ENCODE results near the gene SMYD3. TPM values are rescaled to one million over a fixed set of nuclear protein-coding genes. Genes with fewer than 3 reads are reported as not detected.

The SMYD3 gene
- total RNA-seq, 1 donor from 2014 or later, result 35.4 TPM

- TF ChIP-seq CTCF (IDR thresholded peaks at IDR 0.05; ENCODE audit: unreplicated experiment), result no peak
- no peaks in the 10 kb centered on the region for H3K36me3 Mint-ChIP-seq (ENCODE audit: low read depth, unreplicated experiment)
- no peak overlapping the region for H3K27ac Mint-ChIP-seq (ENCODE audit: unreplicated experiment)
- no peak for DNase-seq (ENCODE audit: low spot score)
- no peaks in the 10 kb centered on the region for H3K27me3 Mint-ChIP-seq (ENCODE audit: unreplicated experiment)
- H3K4me1 Mint-ChIP-seq (ENCODE audit: unreplicated experiment), result peaks cover 9% of the 10 kb centered on the region
- no peaks in the 10 kb centered on the region for H3K9me3 Mint-ChIP-seq (ENCODE audit: unreplicated experiment)
- no peak overlapping the region for H3K4me3 Mint-ChIP-seq (ENCODE audit: unreplicated experiment)
Observed at GRCh38 chr1:246218686-246219085, 288.4 kb downstream of the SMYD3 start.

GRCh38 chr1:246216906-246217305 is 290.2 kb downstream of the SMYD3 start:
- DNase-seq (ENCODE audit: low spot score), result no peak
- Mint-ChIP-seq H3K9me3 (ENCODE audit: unreplicated experiment) (no peaks in the 10 kb centered on the region), H3K4me3 (ENCODE audit: unreplicated experiment) (no peak overlapping the region), H3K27ac (ENCODE audit: unreplicated experiment) (no peak overlapping the region), H3K27me3 (ENCODE audit: unreplicated experiment) (no peaks in the 10 kb centered on the region), H3K4me1 (ENCODE audit: unreplicated experiment) (peaks cover 7% of the 10 kb centered on the region), H3K36me3 (ENCODE audit: low read depth, unreplicated experiment) (no peaks in the 10 kb centered on the region)
- TF ChIP-seq CTCF (IDR thresholded peaks at IDR 0.05; ENCODE audit: unreplicated experiment), result no peak

- H3K9me3 Mint-ChIP-seq (ENCODE audit: unreplicated experiment), result no peaks in the 10 kb centered on the region
- H3K27me3 Mint-ChIP-seq (ENCODE audit: unreplicated experiment), result no peaks in the 10 kb centered on the region
- no peak for DNase-seq (ENCODE audit: low spot score)
- no peaks in the 10 kb centered on the region for H3K36me3 Mint-ChIP-seq (ENCODE audit: low read depth, unreplicated experiment)
- H3K27ac Mint-ChIP-seq (ENCODE audit: unreplicated experiment), result no peak overlapping the region
- H3K4me3 Mint-ChIP-seq (ENCODE audit: unreplicated experiment), result no peak overlapping the region
- H3K4me1 Mint-ChIP-seq (ENCODE audit: unreplicated experiment), result peaks cover 7% of the 10 kb centered on the region
- no peak for TF ChIP-seq CTCF (IDR thresholded peaks at IDR 0.05; ENCODE audit: unreplicated experiment)
Observed at GRCh38 chr1:246215510-246215903, 291.6 kb downstream of the SMYD3 start.

- H3K4me1 Mint-ChIP-seq (ENCODE audit: unreplicated experiment), result peaks cover 7% of the 10 kb centered on the region
- no peak for TF ChIP-seq CTCF (IDR thresholded peaks at IDR 0.05; ENCODE audit: unreplicated experiment)
- H3K27ac Mint-ChIP-seq (ENCODE audit: unreplicated experiment), result no peak overlapping the region
- H3K36me3 Mint-ChIP-seq (ENCODE audit: low read depth, unreplicated experiment), result no peaks in the 10 kb centered on the region
- DNase-seq (ENCODE audit: low spot score), result no peak
- H3K27me3 Mint-ChIP-seq (ENCODE audit: unreplicated experiment), result no peaks in the 10 kb centered on the region
- H3K4me3 Mint-ChIP-seq (ENCODE audit: unreplicated experiment), result no peak overlapping the region
- no peaks in the 10 kb centered on the region for H3K9me3 Mint-ChIP-seq (ENCODE audit: unreplicated experiment)
Observed at GRCh38 chr1:246214708-246215509, 292.2 kb downstream of the SMYD3 start.

GRCh38 chr1:246213947-246214346 is 293.1 kb downstream of the SMYD3 start:
- H3K4me1 Mint-ChIP-seq (ENCODE audit: unreplicated experiment), result peaks cover 4% of the 10 kb centered on the region
- H3K9me3 Mint-ChIP-seq (ENCODE audit: unreplicated experiment), result no peaks in the 10 kb centered on the region
- no peak for TF ChIP-seq CTCF (IDR thresholded peaks at IDR 0.05; ENCODE audit: unreplicated experiment)
- DNase-seq (ENCODE audit: low spot score), result no peak
- no peaks in the 10 kb centered on the region for H3K36me3 Mint-ChIP-seq (ENCODE audit: low read depth, unreplicated experiment)
- no peaks in the 10 kb centered on the region for H3K27me3 Mint-ChIP-seq (ENCODE audit: unreplicated experiment)
- no peak overlapping the region for H3K27ac Mint-ChIP-seq (ENCODE audit: unreplicated experiment)
- no peak overlapping the region for H3K4me3 Mint-ChIP-seq (ENCODE audit: unreplicated experiment)

Measured in endothelial cell (in vitro differentiated cells).